Subcutaneous adipose tissue (tissue), 4 donors: ENCODE results near the gene BACE2. TPM values are rescaled to one million over a fixed set of nuclear protein-coding genes. Genes with fewer than 3 reads are reported as not detected.

Experiments used
- CTCF ChIP-seq: fragments of 450-650 bp; IDR thresholded peaks from one replicate; pipeline ENCODE4 v1.5.1; 2016; ENCODE audit warnings: low read depth, mild to moderate bottlenecking, control low read depth, antibody characterized with exemption, moderate library complexity
- total RNA-seq, 4 donors: library from RNA; depleted of rRNA; stranded (reverse); fragments of >200 nt; gene quantifications; one replicate each; pipeline ENCODE4 v1.1.0, GENCODE V29; 2016

The BACE2 gene
- total RNA-seq, 4 donors from 2014 or later: 31.1 to 37.7 (median 33.5) TPM

GRCh38 chr21:41208376-41208763 lies 40.4 kb downstream of the BACE2 start:
- TF ChIP-seq CTCF: no peak

- TF ChIP-seq CTCF: no peak
Observed at GRCh38 chr21:41209016-41209619, 41.2 kb downstream of the BACE2 start.

- no peak for TF ChIP-seq CTCF
Observed at GRCh38 chr21:41210426-41211059, 42.6 kb downstream of the BACE2 start.

GRCh38 chr21:41211060-41211805 lies 43.3 kb downstream of the BACE2 start:
- TF ChIP-seq CTCF: no peak

- no peak for TF ChIP-seq CTCF
Observed at GRCh38 chr21:41213021-41213420, 45.1 kb downstream of the BACE2 start.

- TF ChIP-seq CTCF: no peak
Observed at GRCh38 chr21:41215856-41216408, 48.0 kb downstream of the BACE2 start.

- no peak for TF ChIP-seq CTCF
Observed at GRCh38 chr21:41216486-41216885, 48.5 kb downstream of the BACE2 start.
